SK-N-SH (cell line): Measurements from ENCODE around the gene OBSCN. TPM values are rescaled to one million over a fixed set of nuclear protein-coding genes. Genes with fewer than 3 reads are reported as not detected.

Source experiments
- CTCF ChIA-PET: fragments of 300-600, 350-600 bp; formaldehyde crosslinking; extraction: SDS; loops from one replicate; lab custom pipeline; 2021; lab: Yijun Ruan, JAX
- POLR2A ChIA-PET: fragments of 350-600 bp; sonication (Branson Sonifier 250); formaldehyde crosslinking; extraction: SDS; loops from one replicate; lab custom pipeline; 2020; ENCODE audit warnings: antibody characterized with exemption, inconsistent platforms; lab: Yijun Ruan, JAX
- DNase-seq: peaks from one replicate; pipeline ENCODE4 v3.0.0; 2012
- H2AFZ ChIP-seq: fragments of 200-600 bp; sonication (generic); 2 replicates; pipeline ENCODE4 v1.8.1; 2016; ENCODE audit warnings: antibody characterized with exemption, mild to moderate bottlenecking, low read depth
- H3F3A ChIP-seq: fragments of 200-600 bp; sonication (generic); replicated peaks from 2 replicates; pipeline ENCODE3; 2016; ENCODE audit warnings: antibody characterized with exemption, mild to moderate bottlenecking; ENCODE audit not compliant: insufficient read depth
- H3K27ac ChIP-seq, 2 experiments: fragments of 200-500 bp in 1 of 2; fragments of 200-600 bp in 1 of 2; sonication (Bioruptor generic) in 1 of 2; sonication (generic), shearing (Covaris generic) in 1 of 2; 2 replicates each; pipeline versions ENCODE4 v1.5.1 to v1.6.1; 2014 to 2016; ENCODE audit warnings: low read depth in 2 of 2, inconsistent platforms in 1 of 2, low read length in 1 of 2, mild to moderate bottlenecking in 1 of 2, mixed read lengths in 1 of 2
- H3K27me3 ChIP-seq: fragments of 200-600 bp; sonication (generic), shearing (Covaris generic); 2 replicates; pipeline ENCODE4 v1.6.1; 2016; ENCODE audit warnings: mixed run types; ENCODE audit not compliant: insufficient read depth
- H3K36me3 ChIP-seq, 2 experiments: fragments of 200-500 bp in 1 of 2; fragments of 200-600 bp in 1 of 2; sonication (Bioruptor generic) in 1 of 2; sonication (generic) in 1 of 2; replicated peaks in 1 of 2; 2 replicates each; pipeline versions ENCODE3 to v1.5.1; 2014 to 2016; ENCODE audit warnings: low read length in 1 of 2, mild to moderate bottlenecking in 1 of 2; ENCODE audit not compliant: insufficient read depth in 2 of 2, control insufficient read depth in 1 of 2
- H3K4me1 ChIP-seq, 2 experiments: fragments of 200-500 bp in 1 of 2; fragments of 200-600 bp in 1 of 2; sonication (Bioruptor generic) in 1 of 2; sonication (generic), shearing (Covaris generic) in 1 of 2; 2 replicates each; pipeline versions ENCODE4 v1.5.1 to v1.6.1; 2014 to 2016; ENCODE audit warnings: low read depth in 1 of 2, low read length in 1 of 2, mixed run types in 1 of 2; ENCODE audit not compliant: insufficient read depth in 2 of 2, control insufficient read depth in 1 of 2
- H3K4me2 ChIP-seq: fragments of 200-600 bp; sonication (generic), shearing (Covaris generic); 2 replicates; pipeline ENCODE4 v1.6.1; 2017; ENCODE audit warnings: mixed run types
- H3K4me3 ChIP-seq, 2 experiments: fragments of 200-500 bp in 1 of 2; fragments of 200-600 bp in 1 of 2; sonication (Bioruptor generic) in 1 of 2; sonication (generic), shearing (Covaris generic) in 1 of 2; 2 replicates each; pipeline versions ENCODE4 v1.5.1 to v1.8.1; 2014 to 2016; ENCODE audit warnings: low read depth in 2 of 2, inconsistent platforms in 1 of 2, low read length in 1 of 2, mild to moderate bottlenecking in 1 of 2, mixed read lengths in 1 of 2, moderate library complexity in 1 of 2
- H3K79me2 ChIP-seq: fragments of 200-600 bp; sonication (generic); 2 replicates; pipeline ENCODE4 v1.8.1; 2017; ENCODE audit warnings: mild to moderate bottlenecking; ENCODE audit not compliant: insufficient read depth
- H3K9ac ChIP-seq: fragments of 200-600 bp; sonication (generic); 2 replicates; pipeline ENCODE4 v1.6.1; 2017; ENCODE audit warnings: mixed run types
- H3K9me2 ChIP-seq: fragments of 200-600 bp; sonication (generic); 2 replicates; pipeline ENCODE4 v1.6.1; 2017; ENCODE audit warnings: mixed run types
- H3K9me3 ChIP-seq: fragments of 200-600 bp; sonication (generic); 2 replicates; pipeline ENCODE4 v1.6.1; 2017; ENCODE audit warnings: mixed run types, mild to moderate bottlenecking, moderate library complexity
- H4K20me1 ChIP-seq: fragments of 200-600 bp; sonication (generic); 2 replicates; pipeline ENCODE4 v1.6.1; 2017; ENCODE audit warnings: mild to moderate bottlenecking, mixed run types; ENCODE audit not compliant: insufficient read depth
- CTCF ChIP-seq: fragments of 200-600 bp; sonication (generic); IDR thresholded peaks from 2 replicates; pipeline ENCODE4 v1.6.1; 2017; ENCODE audit warnings: antibody characterized with exemption, mild to moderate bottlenecking, moderate library complexity
- ELF1 ChIP-seq: IDR thresholded peaks from 2 replicates; pipeline ENCODE4 v1.4.0; 2012
- EZH2phosphoT487 ChIP-seq: fragments of 200-600 bp; sonication (generic); IDR thresholded peaks from 2 replicates; pipeline ENCODE4 v1.6.1; 2017; ENCODE audit warnings: low read depth, mixed run types, mild to moderate bottlenecking, antibody characterized with exemption, moderate library complexity, borderline replicate concordance
- FOXM1 ChIP-seq: IDR thresholded peaks from 2 replicates; pipeline ENCODE4 v1.4.0; 2012; ENCODE audit warnings: low read depth, mild to moderate bottlenecking
- IRF3 ChIP-seq: fragments of 150-350 bp; IDR thresholded peaks from 2 replicates; pipeline ENCODE4 v1.6.1; 2016; ENCODE audit warnings: mild to moderate bottlenecking, low read depth, low read length
- MAX ChIP-seq: IDR thresholded peaks from 2 replicates; pipeline ENCODE4 v1.4.0; 2012; ENCODE audit warnings: low read depth
- NFIC ChIP-seq: IDR thresholded peaks from 2 replicates; pipeline ENCODE4 v1.4.0; 2012; ENCODE audit warnings: borderline replicate concordance
- NRF1 ChIP-seq: IDR thresholded peaks from 2 replicates; pipeline ENCODE4 v1.6.1; 2012; ENCODE audit warnings: low read depth, mild to moderate bottlenecking, low read length
- RCOR1 ChIP-seq: fragments of 150-350 bp; IDR thresholded peaks from 2 replicates; pipeline ENCODE4 v1.6.1; 2017; ENCODE audit warnings: antibody characterized with exemption, low read length
- RXRA ChIP-seq: IDR thresholded peaks from 2 replicates; pipeline ENCODE4 v1.4.0; 2012; ENCODE audit warnings: low read depth, mild to moderate bottlenecking, borderline replicate concordance
- SMC3 ChIP-seq: IDR thresholded peaks from 2 replicates; pipeline ENCODE4 v1.6.1; 2012; ENCODE audit warnings: low read depth, low read length, improper control_type of control experiment
- TAF1 ChIP-seq: IDR thresholded peaks from 2 replicates; pipeline ENCODE4 v1.6.1; 2012; ENCODE audit warnings: low read depth, mild to moderate bottlenecking, low read length, moderate library complexity, borderline replicate concordance
- USF2 ChIP-seq: fragments of 150-350 bp; IDR thresholded peaks from 2 replicates; pipeline ENCODE4 v1.6.1; 2017; ENCODE audit warnings: antibody characterized with exemption, low read length, low read depth, borderline replicate concordance
- WGBS: methylation state at CpG from one replicate; pipeline ENCODE4 v1.1.6; 2017; ENCODE audit warnings: low lambda C conversion rate; 5-methylcytosine and 5-hydroxymethylcytosine counted together
- polyA plus RNA-seq, 3 experiments: library from polyadenylated mRNA; depleted of rRNA; stranded (reverse); fragments of >200 nt; gene quantifications; 2 replicates each; pipeline ENCODE4 v1.2.3, GENCODE V29; 2012

Gene OBSCN
- polyA plus RNA-seq, 1 of the 3 experiments (the other 2 are of a cell fraction) = 4.0 TPM

- no peak for DNase-seq
- TF ChIP-seq ELF1 = no peak
- no peak for TF ChIP-seq NFIC
- TF ChIP-seq USF2 = no peak
- no peak for TF ChIP-seq FOXM1
- TF ChIP-seq SMC3 = no peak
- TF ChIP-seq NRF1 = no peak
- TF ChIP-seq IRF3 = no peak
- TF ChIP-seq TAF1 = no peak
- no peak for TF ChIP-seq MAX
- TF ChIP-seq EZH2phosphoT487 = no peak
- no peak for TF ChIP-seq RCOR1
- TF ChIP-seq CTCF = no peak
- TF ChIP-seq RXRA = no peak
- H3K9me3 ChIP-seq = no peaks in the 10 kb centered on the region
- no peak overlapping the region for H2AFZ ChIP-seq
- no peak overlapping the region for H3K27ac ChIP-seq
- no peak overlapping the region for H3K4me2 ChIP-seq
- CTCF ChIA-PET = interaction anchor here (1.0 kb wide), 1 partner anchor 18 kb away, joined by 3 read pairs; no protein-coding TSS in a partner anchor
- H3K36me3 ChIP-seq = no peaks in the 10 kb centered on the region
- POLR2A ChIA-PET = no interaction called here
- H3K79me2 ChIP-seq = no peaks in the 10 kb centered on the region
- peaks cover 0 to 3% of the 10 kb centered on the region in 2 experiments; a peak in 1 of 4 replicates for H3K4me1 ChIP-seq
- no peaks in the 10 kb centered on the region for H3F3A ChIP-seq
- H3K27me3 ChIP-seq = no peaks in the 10 kb centered on the region
- H3K4me3 ChIP-seq = no peak overlapping the region
- no peaks in the 10 kb centered on the region for H4K20me1 ChIP-seq
- no peaks in the 10 kb centered on the region for H3K9me2 ChIP-seq
- no peak overlapping the region for H3K9ac ChIP-seq
- 62% methylated on average over 22 of the region's 26 CpGs for WGBS
Observed at GRCh38 chr1:228361314-228362140, 153.7 kb downstream of the OBSCN start.
